Measurements from ENCODE around the gene METTL1.
A peak's percentile ranks its signal among the peaks of the same experiment; 100 is the strongest.

METTL1 gene

DNA sequence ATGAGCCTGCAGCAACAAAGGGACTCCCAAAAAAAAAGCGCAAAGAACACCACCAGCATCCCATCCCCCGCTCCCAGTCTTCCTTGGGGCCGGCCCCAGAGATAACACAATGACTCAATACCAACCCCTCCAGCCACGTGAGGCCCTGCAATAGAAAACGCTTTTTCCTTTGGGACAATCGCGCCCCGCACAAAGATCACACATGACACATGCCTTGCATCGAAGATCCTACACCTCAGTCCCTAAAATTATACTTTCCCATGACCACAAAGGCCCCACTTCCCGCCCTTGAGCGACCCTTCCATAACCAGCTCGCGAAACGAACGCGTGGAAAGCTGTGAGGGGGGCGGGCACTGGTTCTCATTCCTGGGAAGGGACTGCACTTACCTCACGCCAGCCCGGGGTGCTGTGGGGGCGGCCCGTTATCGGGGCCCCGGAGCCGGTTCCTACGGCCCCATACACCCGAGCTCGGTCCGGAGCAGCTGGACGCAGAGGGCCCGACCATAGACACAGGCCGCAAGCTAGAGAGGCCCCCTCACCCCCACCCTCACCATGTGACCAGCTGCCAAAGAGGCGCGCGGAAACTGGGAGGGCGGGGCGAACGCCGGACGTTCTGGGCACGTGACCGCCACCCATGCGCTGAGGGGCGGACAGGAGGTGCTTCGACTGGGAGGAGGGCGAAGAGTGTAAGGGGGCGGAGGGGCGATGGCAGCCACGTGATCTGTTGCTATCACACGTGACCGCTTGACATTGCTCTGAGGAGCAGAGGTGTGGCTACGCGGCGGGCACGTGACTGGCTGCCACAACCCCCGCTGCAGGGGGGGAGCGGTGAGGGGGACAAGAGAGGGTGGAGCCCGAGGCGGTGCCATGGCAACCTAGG, 19.9 kb downstream of the METTL1 start, which contains the start of gene CDK4:
TSS of gene CDK4 (minus strand) at position 523 of the 880 bp plus-strand sequence. CDS start 593 bp downstream, outside the sequence.
- DNase-seq, result peak; percentile 100

- DNase-seq, result no peak
These were observed 20.5 kb downstream of the METTL1 start for GRCh38 chr12:57751432-57751787.

- DNase-seq, result no peak
These were observed 21.1 kb downstream of the METTL1 start for GRCh38 chr12:57750561-57751431.

DNA sequence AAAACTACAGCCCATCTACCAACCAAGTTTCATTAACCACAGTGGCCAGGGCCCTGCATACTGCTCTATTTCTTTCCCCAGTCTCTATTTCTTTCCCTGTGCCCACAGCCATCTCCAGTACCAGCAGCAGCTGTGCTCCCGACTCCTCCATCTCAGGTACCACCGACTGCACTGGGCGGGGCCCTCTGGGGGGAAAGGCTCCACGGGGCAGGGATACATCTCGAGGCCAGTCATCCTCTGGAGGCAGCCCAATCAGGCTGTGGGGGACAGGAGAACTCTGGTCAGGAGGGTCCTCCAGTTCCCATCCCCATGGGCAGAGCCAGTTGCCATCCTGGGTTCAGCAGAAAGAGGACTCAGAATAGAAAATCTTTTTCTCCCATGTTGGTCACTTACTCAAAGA, 22.8 kb downstream of the METTL1 start:
- DNase-seq, result no peak

DNA sequence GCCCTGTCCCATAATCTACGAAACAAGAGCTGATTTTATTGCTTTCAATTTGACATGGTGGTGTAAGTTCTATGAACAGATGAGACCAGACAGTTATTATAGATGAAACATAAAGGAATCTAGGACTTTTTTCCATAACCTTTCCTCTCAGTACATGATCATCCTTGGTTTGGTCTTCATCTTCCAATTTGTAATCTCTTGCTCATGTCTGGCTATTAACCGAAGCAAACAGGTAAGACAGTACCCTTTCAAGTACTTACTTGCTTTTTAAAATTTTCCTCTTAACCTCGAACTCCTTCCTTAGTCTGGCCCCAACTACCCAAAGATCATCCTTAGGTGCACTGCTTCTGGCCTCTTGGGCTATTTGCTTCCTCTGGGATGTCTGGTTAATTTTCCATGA, 25.9 kb downstream of the METTL1 start:
- DNase-seq, result peak; percentile 44

GRCh38 chr12:57745485-57745881, 26.4 kb downstream of the METTL1 start:
- DNase-seq, result peak; percentile 59

DNA sequence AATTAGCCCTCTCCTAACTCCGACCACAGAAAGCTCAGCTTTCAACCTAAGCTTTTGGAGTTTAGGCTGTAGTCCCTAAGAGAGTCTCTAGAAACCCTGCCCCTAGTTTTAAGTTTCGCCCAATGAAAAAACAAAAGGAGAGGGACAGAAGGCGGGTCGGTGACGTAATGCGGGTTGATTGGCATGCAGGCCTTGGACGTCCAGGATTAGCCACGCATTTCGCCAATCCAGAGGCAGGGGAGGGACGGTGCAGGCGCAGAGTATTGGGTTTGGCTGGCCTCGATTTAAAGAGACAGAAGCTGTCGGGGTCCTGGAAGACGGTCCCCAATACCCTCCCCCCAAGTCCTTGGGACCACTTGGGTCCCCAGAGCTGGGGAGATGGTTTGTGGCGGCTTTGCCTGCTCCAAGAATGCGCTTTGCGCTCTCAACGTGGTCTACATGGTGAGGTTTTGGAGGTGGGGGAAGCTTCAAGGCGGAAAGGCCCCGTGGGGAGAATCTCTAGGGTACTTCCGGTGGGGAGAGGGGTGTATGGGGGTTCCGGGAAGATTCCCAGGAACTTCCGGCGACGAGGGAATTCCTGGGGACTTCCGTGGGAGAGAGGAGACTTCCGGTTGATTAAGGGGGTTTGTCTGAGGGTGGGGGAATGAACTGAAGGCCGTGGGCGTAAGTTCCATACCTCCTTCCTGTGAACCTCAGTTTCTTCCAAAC, 27.0 kb downstream of the METTL1 start, which contains the start of gene TSPAN31:
TSS of gene TSPAN31 (plus strand) at position 263 of the 708 bp plus-strand sequence. CDS start at position 379, 116 bp downstream.
- peak; percentile 99 for DNase-seq

DNA sequence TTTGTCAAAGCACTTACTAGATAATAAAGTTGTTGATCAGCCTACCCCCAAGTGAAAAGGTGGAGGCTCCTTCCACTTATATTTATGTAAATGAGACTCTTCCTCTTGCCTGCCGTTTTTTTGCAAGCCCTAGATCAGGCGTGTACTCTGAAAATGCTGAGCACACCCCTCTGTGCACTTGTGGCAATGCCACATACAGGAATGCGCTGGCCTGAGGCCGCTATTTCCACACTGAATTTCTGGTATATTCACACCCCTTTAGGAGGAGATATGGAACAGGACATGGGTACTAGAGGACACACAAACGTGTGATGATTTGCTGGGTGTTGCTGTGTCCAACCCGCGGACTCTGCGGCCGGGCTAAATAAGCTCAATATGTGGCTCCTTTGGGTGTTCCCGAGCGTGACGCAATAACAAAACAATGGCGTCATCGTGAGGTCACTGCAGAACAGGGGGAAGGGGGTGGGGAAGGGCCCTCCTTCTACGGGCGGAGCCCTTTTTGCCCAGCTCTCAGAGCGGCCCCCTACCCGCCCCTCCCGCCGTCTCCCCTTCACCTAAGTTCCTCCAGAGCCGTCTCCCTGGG, 27.6 kb downstream of the METTL1 start:
- peak; percentile 97 for DNase-seq

DNA sequence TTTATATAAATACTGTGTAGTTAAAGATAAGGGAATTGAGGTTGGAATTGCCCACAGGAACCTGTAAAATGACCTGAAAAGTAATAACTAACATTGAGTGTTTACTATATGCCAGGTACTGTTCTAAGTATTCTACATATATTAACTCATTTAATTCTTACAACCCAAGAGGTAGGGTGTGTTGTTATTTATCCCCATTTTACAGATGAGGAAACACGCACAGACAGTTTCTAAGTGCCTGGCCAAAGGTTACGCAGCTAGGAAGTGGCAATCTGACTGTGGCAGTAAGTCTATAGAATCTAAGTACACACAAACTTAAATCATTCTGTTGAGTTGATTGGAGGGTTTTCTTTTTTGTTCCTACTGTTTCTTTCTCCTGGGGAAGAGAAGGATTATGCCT, 28.1 kb downstream of the METTL1 start:
- DNase-seq, result peak; percentile 55

DNA sequence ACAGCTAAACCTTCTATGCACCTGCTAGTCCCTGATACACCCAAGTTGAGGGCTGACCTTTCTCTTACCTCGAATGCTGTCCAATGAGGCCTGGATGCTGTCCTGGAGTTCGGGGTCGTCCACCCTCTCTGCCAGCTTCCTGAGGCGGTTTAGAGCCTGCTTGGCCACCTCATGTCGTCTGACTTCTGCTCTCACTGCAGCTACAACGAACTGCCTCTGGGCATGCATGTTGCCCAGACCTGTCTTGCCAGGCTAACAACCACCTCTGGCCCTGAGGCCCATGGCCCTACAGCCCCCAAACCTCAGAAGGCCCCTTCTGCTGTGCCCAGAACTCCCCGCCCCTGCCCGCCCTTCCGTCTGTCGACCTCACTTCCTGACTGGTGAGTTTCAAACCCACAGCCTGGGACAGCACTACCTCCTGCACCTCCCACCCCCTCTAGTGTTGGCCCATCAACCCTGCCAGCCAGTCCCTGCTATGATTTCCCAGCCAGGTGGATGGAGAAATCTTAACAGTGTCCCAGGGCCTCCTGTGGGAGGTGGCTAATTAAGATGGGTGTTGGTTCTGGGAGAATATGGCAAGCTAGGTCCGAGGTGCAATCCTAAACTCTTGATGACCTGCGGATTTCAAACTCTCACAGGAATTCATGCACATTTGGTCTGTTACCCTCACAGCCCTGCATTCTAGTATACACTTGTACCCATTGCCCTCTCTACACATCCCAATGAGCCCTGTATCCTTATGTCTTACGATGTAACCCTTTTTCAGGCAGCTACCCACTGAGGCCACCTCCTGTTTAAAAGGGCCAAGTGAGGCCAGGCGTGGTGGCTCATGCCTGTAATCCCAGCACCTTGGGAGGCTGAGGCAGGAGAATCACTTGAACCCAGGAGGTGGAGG, 29.8 kb downstream of the METTL1 start:
- peak; percentile 78 for DNase-seq

GRCh38 chr12:57741413-57741789, 30.5 kb downstream of the METTL1 start:
- peak; percentile 41 for DNase-seq

- DNase-seq, result no peak
These were observed 31.1 kb downstream of the METTL1 start for GRCh38 chr12:57740656-57741412.

DNA sequence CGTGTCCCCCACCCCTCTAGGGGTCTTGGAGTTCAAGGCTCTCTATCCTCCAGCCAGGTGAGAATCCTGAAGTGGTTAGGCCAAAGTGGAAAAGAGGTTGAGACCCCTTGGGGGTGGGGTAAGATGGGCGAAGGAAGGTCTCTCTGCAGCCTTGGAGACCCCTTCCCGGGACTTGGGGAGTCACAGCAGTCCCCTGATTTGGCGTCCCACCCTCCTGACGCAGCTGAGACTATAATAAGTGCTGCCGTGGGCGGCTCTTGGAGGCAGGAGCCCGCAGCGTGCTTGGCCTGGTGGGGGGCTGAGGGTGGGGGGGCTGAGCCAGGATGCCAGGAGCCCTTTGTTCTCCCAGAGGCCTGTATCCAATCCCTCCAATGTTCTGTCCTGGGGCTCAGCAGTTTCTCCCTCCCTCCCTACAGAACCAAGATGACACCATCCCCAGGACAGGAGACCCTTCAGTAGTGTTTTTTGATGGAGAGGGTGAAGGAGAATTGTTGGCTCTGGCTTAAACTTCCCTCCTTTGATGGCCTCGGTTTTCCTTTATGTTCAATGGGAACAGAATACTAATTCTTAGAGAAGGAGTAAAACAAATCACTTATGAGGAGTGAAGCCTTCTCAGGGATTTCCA, 31.9 kb downstream of the METTL1 start:
- no peak for DNase-seq

DNA sequence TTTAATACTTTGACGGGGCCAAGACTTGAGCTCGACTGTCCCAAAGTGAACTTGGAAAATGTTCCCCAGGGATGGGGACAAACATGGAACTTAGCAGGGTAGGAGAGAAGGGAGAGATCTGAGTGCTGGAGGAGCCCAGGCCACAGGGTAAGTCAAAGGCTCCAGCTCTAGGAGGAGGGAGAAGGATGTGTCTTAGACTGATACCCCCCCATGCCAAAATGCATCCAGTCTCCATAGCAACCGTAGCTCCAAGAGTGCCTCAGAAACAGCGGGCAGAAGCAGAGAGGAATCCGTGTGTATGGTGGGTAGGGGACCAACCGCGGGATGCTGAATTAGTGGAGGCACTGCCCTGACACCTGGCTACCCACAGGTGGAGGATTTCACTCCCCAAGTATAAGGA, 32.5 kb downstream of the METTL1 start:
- no peak for DNase-seq

DNA sequence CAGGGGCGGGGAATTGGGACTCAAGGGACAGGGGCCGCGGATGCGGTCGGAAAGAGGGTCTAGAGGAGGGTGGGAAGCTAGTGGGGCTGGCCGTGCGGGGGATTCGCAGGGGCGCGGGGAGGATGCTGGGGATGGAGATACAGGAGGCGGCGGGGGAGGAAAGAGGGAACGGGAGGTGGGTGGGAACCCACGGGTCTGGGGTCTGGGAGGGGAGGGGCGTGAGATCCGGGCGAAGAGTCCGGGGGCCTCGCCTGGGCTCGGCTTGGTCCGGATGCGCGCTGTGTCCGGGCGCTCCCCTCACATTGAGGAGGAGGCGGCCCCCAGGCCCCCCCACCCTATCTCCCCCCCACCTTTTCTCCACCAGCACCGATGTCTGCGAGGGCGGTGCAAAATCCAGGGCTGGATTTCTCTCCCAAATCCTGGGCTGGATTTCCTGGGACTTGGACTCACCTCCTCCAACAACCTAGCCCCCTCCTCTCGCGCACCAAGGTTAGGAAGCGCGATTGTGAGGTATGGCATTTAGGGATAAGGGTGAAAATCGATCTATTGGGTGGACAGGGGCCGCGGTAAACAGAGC, 33.2 kb downstream of the METTL1 start, which contains the start of gene AGAP2:
TSS of gene AGAP2 (minus strand) at position 82 of the 577 bp plus-strand sequence. CDS start 496 bp downstream, outside the sequence.
- DNase-seq, result no peak

GRCh38 chr12:57737467-57738460, 34.1 kb downstream of the METTL1 start:
- DNase-seq, result no peak

- no peak for DNase-seq
These were observed 35.0 kb downstream of the METTL1 start for GRCh38 chr12:57736741-57737466.

All from OCI-M1 (cell line).